ENCODE results near the gene ENOX1.

- TF ChIP-seq EZH2 (IDR thresholded peaks at IDR 0.05; ENCODE audit: low read length), result no peak
- TF ChIP-seq CTCF (optimal IDR thresholded peaks at IDR 0.05 in 1 of 3, IDR thresholded peaks at IDR 0.05 in 1 of 3, conservative IDR thresholded peaks at IDR 0.05 in 1 of 3; ENCODE audit: extremely low read depth in 1 of 3, insufficient read depth in 2 of 3, low read length in 3 of 3), result no peak
Measured at GRCh38 chr13:43805071-43805468, 18.3 kb upstream of the ENOX1 start.

Data from keratinocyte (primary cell).